GM23338 (cell line): ENCODE results near the gene TMPRSS6.

Experiments used
- CREB1 ChIP-seq: fragments of 250-450 bp; sonication (Bioruptor Pico); IDR thresholded peaks from 2 replicates; pipeline ENCODE4 v1.5.0; 2020; ENCODE audit warnings: low read depth, mild to moderate bottlenecking, moderate library complexity
- CTCF ChIP-seq, 2 experiments: fragments of 200-600 bp in 1 of 2; sonication (generic) in 1 of 2; conservative IDR thresholded peaks; 2 replicates each; pipeline versions ENCODE4 v1.5.1 to v1.6.1; 2016 to 2017; ENCODE audit warnings: antibody characterized with exemption in 2 of 2, low read depth in 2 of 2, mild to moderate bottlenecking in 2 of 2, moderate library complexity in 1 of 2
- ETS1 ChIP-seq: IDR thresholded peaks from 2 replicates; pipeline ENCODE4 v1.6.1; 2016; ENCODE audit warnings: antibody characterized with exemption
- EZH2 ChIP-seq: fragments of 200-600 bp; sonication (generic); IDR thresholded peaks from one replicate; pipeline ENCODE4 v1.8.0; 2017; ENCODE audit warnings: antibody characterized with exemption, mild to moderate bottlenecking, low read depth; ENCODE audit not compliant: unreplicated experiment
- EZH2phosphoT487 ChIP-seq: fragments of 200-600 bp; sonication (generic); IDR thresholded peaks from one replicate; pipeline ENCODE4 v1.8.1; 2018; ENCODE audit warnings: antibody characterized with exemption; ENCODE audit not compliant: unreplicated experiment
- JUNB ChIP-seq: IDR thresholded peaks from one replicate; pipeline ENCODE4 v1.6.1; 2016; ENCODE audit warnings: antibody characterized with exemption; ENCODE audit not compliant: unreplicated experiment
- NANOG ChIP-seq: IDR thresholded peaks from 2 replicates; pipeline ENCODE4 v1.6.1; 2016; ENCODE audit warnings: antibody characterized with exemption, borderline replicate concordance
- POLR2AphosphoS5 ChIP-seq: IDR thresholded peaks from 2 replicates; pipeline ENCODE4 v1.6.1; 2016; ENCODE audit warnings: antibody characterized with exemption, low read depth
- STAT1 ChIP-seq: IDR thresholded peaks from one replicate; pipeline ENCODE4 v1.6.1; 2016; ENCODE audit warnings: antibody characterized with exemption; ENCODE audit not compliant: unreplicated experiment
- ZNF114 ChIP-seq: fragments of 250-450 bp; sonication (Bioruptor Pico); IDR thresholded peaks from 2 replicates; pipeline ENCODE4 v1.5.0; 2020; ENCODE audit warnings: mild to moderate bottlenecking, moderate library complexity
- ZNF331 ChIP-seq: fragments of 250-450 bp; sonication (Bioruptor Pico); IDR thresholded peaks from 2 replicates; pipeline ENCODE4 v1.5.0; 2020; ENCODE audit warnings: low read depth, mild to moderate bottlenecking, moderate library complexity
- TF ChIP-seq, protein P1 (sequence below): IDR thresholded peaks from one replicate; pipeline ENCODE4 v1.6.1; 2018; ENCODE audit warnings: antibody characterized with exemption; ENCODE audit not compliant: unreplicated experiment

- TF ChIP-seq CREB1 (CRISPR knock-in tag) (no peak), CTCF (conservative IDR thresholded peaks at IDR 0.05; ENCODE audit: low read depth in 2 of 2) (no peak), EZH2 (no peak), POLR2AphosphoS5 (no peak), ETS1 (no peak), JUNB (no peak), EZH2phosphoT487 (no peak), ZNF331 (CRISPR knock-in tag) (no peak), NANOG (no peak), ZNF114 (no peak), STAT1 (no peak)
- TF ChIP-seq, protein P1, sequence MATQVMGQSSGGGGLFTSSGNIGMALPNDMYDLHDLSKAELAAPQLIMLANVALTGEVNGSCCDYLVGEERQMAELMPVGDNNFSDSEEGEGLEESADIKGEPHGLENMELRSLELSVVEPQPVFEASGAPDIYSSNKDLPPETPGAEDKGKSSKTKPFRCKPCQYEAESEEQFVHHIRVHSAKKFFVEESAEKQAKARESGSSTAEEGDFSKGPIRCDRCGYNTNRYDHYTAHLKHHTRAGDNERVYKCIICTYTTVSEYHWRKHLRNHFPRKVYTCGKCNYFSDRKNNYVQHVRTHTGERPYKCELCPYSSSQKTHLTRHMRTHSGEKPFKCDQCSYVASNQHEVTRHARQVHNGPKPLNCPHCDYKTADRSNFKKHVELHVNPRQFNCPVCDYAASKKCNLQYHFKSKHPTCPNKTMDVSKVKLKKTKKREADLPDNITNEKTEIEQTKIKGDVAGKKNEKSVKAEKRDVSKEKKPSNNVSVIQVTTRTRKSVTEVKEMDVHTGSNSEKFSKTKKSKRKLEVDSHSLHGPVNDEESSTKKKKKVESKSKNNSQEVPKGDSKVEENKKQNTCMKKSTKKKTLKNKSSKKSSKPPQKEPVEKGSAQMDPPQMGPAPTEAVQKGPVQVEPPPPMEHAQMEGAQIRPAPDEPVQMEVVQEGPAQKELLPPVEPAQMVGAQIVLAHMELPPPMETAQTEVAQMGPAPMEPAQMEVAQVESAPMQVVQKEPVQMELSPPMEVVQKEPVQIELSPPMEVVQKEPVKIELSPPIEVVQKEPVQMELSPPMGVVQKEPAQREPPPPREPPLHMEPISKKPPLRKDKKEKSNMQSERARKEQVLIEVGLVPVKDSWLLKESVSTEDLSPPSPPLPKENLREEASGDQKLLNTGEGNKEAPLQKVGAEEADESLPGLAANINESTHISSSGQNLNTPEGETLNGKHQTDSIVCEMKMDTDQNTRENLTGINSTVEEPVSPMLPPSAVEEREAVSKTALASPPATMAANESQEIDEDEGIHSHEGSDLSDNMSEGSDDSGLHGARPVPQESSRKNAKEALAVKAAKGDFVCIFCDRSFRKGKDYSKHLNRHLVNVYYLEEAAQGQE, result no peak
Observed at GRCh38 chr22:37094239-37094638, 15.3 kb downstream of the TMPRSS6 start.
